ENCODE data around the gene KRTAP29-1.

The KRTAP29-1 gene

DNA sequence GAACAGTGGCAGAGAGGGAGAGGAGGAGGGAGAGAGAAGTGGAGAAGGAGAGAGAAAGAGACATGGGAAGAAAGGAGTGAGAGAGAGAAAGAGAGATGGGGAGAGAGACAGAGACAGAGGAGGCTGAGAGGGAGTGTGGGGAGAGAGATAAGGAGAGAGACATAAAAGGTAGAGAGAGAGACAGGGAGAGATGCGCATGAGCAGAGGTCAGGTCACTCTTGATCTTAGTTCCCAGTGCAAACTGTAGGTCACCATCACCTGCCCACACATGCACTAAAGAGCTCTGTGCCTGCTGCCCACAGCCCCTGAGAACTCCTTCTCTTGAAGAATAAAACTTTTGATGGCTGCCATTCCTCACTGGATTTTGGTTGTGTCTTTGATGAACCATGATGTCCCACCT lies 33.1 kb upstream of the KRTAP29-1 start:
- H3K36me3 ChIP-seq (replicated peaks) = no peaks in the 10 kb centered on the region
- H3K27me3 ChIP-seq (replicated peaks) = no peaks in the 10 kb centered on the region
- DNase-seq = no peak
- H3K27ac ChIP-seq = no peak overlapping the region
- TF ChIP-seq, protein P1, sequence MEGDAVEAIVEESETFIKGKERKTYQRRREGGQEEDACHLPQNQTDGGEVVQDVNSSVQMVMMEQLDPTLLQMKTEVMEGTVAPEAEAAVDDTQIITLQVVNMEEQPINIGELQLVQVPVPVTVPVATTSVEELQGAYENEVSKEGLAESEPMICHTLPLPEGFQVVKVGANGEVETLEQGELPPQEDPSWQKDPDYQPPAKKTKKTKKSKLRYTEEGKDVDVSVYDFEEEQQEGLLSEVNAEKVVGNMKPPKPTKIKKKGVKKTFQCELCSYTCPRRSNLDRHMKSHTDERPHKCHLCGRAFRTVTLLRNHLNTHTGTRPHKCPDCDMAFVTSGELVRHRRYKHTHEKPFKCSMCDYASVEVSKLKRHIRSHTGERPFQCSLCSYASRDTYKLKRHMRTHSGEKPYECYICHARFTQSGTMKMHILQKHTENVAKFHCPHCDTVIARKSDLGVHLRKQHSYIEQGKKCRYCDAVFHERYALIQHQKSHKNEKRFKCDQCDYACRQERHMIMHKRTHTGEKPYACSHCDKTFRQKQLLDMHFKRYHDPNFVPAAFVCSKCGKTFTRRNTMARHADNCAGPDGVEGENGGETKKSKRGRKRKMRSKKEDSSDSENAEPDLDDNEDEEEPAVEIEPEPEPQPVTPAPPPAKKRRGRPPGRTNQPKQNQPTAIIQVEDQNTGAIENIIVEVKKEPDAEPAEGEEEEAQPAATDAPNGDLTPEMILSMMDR (IDR thresholded peaks at IDR 0.05; ENCODE audit: low read depth, low read length, missing control alignments) = no peak
- H3K4me3 ChIP-seq (ENCODE audit: low read depth, low read length) = no peak overlapping the region
- in situ Hi-C loops (cut with HindIII; ENCODE audit: low pct_ligation_motif_present, low sequenced_read_pairs) = no loop called here

DNA sequence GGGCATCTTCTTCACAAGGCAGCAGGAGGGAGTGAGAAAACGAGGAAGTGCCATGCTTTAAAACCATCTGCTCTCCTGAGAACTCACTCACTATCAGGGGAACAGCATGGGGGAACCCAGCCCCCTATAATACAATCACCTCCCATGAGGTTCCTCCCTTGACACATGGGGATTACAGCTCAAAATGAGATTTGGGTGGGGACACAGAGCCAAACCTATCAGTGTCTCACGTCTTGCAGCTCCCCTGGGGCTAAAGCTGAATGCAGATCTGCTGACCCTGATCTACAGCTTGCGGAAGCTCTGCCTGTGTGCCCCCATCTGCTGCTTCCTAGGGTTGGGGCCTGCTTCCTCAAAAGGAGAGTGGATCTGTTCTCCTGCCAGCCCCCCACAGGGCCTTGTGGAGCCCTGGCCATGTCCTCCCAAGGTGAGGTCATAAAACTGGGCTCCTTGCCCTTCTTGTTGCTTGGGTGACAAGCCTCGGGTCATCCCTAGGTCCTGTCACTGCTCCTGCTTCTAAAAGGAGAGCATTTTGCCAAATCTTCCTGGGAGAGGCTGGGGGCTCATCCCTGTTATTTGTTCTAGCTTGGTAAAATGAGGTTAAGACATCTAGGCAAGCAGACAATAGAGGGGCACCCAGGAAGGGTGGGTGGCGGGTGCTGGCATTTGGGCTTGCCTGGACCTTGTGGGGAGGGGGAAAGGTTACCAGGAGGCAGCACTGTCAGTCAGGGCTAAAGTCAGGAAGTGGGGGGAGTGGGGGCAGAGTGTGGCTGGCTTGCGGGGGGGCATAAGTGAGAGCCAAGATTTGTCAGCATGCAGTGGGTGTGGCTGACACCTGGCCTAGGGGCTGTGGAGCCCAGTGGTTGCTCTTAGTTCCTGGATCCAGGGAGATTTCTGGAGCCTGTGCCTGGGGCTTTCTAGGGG lies 32.0 kb upstream of the KRTAP29-1 start:
- in situ Hi-C loops (cut with HindIII; ENCODE audit: low pct_ligation_motif_present, low sequenced_read_pairs) = no loop called here
- Histone ChIP-seq H3K27me3 (replicated peaks) (no peaks in the 10 kb centered on the region), H3K27ac (no peak overlapping the region), H3K36me3 (replicated peaks) (no peaks in the 10 kb centered on the region), H3K4me3 (ENCODE audit: low read depth, low read length) (no peak overlapping the region)
- DNase-seq = no peak
- TF ChIP-seq, protein P1 (IDR thresholded peaks at IDR 0.05; ENCODE audit: low read depth, low read length, missing control alignments) = no peak

DNA sequence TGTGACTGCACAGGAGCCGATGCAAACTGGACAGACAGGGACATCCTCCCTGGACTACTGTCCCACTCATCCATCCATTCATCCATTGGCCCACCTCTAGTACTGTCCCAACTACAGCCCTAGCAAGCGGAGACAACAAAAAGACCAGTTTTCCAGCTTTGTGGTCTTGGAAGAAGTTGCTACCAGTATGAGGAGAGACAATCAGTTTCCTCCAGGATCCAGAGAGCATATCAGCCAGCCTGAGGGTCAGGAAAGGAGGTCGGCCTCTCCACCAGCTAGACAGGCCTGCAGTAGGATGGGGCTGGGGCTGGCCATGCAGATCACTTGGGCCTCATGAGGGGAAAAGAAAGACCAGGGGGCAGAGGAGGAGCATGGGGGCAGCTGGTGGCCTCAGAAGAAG lies 31.2 kb upstream of the KRTAP29-1 start:
- DNase-seq = no peak
- in situ Hi-C loops (cut with HindIII; ENCODE audit: low pct_ligation_motif_present, low sequenced_read_pairs) = no loop called here
- Histone ChIP-seq H3K27me3 (replicated peaks) (no peaks in the 10 kb centered on the region), H3K36me3 (replicated peaks) (no peaks in the 10 kb centered on the region), H3K27ac (no peak overlapping the region), H3K4me3 (ENCODE audit: low read depth, low read length) (no peak overlapping the region)
- TF ChIP-seq, protein P1 (IDR thresholded peaks at IDR 0.05; ENCODE audit: low read depth, low read length, missing control alignments) = no peak

DNA sequence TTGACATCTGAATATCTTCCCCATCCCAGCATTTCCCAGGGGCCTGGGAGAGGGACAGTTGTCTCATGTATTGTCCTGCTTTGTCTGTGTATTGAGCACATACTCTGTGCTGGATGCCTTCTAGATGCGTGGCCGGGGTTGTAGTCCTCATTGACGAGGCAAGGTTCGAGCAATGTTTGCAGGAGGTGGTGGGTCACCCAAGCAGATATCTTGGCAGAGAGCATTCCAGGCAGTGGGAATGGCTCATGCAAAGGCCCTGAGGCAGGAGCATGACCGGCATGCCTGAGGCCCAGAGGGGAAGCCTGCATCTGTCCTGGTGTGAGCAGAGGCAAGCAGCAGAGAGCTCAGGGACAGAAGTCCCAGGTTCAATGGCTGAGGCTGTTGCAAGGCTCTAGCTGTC lies 30.4 kb upstream of the KRTAP29-1 start:
- in situ Hi-C loops (cut with HindIII; ENCODE audit: low pct_ligation_motif_present, low sequenced_read_pairs) = no loop called here
- DNase-seq = no peak
- TF ChIP-seq, protein P1 (IDR thresholded peaks at IDR 0.05; ENCODE audit: low read depth, low read length, missing control alignments) = no peak

DNA sequence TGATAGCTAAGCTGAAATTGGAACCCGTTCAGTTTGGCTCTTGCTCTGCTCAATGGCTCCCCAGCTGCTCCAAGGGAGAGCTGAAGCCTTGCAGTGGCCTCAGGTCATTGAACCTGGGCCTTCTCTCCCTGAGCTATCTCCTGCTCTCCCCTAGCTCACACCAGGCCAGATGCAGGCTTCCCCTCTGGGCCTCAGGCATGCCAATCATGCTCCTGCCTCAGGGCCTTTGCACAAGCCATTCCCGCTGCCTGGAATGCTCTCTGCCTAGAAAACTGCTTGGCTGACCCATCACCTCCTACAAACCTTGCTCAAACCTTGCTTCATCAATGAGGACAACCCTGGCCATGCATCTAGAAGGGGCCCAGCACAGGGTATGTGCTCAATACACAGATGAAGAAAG lies 29.6 kb upstream of the KRTAP29-1 start:
- in situ Hi-C loops (cut with HindIII; ENCODE audit: low pct_ligation_motif_present, low sequenced_read_pairs) = no loop called here
- TF ChIP-seq, protein P1 (IDR thresholded peaks at IDR 0.05; ENCODE audit: low read depth, low read length, missing control alignments) = no peak
- Histone ChIP-seq H3K4me3 (ENCODE audit: low read depth, low read length) (no peak overlapping the region), H3K27me3 (replicated peaks) (no peaks in the 10 kb centered on the region), H3K27ac (no peak overlapping the region), H3K36me3 (replicated peaks) (no peaks in the 10 kb centered on the region)
- DNase-seq = no peak

More for the DNA sequence above, 30.4 kb upstream of the KRTAP29-1 start:
- Histone ChIP-seq H3K4me3 (ENCODE audit: low read depth, low read length) (no peak overlapping the region), H3K36me3 (replicated peaks) (no peaks in the 10 kb centered on the region), H3K27ac (no peak overlapping the region), H3K27me3 (replicated peaks) (no peaks in the 10 kb centered on the region)

Data from brain microvascular endothelial cell (primary cell).